HG03064 (cell line): ENCODE measurements around the gene SETDB2.

ENCODE experiments used
- ATAC-seq: cut with Tn5 transposase; IDR thresholded peaks from one replicate; pipeline ENCODE4 v1.9.1; 2021; ENCODE audit warnings: low read depth; ENCODE audit not compliant: unreplicated experiment

Gene SETDB2

GRCh38 chr13:49428041-49428763, 15.9 kb upstream of the SETDB2 start:
- ATAC-seq: no peak

DNA sequence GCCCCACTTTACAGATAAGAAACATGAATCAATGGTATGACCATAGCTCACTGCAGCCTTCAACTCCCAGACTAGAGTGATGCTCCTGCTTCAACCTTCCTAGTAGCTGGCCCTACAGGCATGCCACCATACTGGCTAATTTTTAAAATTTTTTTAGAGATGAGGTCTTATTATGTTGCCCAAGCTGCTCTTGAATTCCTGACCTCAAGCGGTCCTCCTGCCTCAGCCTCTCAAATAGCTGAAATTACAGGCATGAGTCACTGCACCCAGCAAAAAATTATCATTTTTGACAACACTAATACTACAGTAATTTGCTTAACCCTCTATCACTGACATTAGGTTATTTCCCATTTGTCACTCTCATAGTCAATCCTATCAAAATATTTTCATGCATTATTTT, 15.0 kb upstream of the SETDB2 start:
- no peak for ATAC-seq

DNA sequence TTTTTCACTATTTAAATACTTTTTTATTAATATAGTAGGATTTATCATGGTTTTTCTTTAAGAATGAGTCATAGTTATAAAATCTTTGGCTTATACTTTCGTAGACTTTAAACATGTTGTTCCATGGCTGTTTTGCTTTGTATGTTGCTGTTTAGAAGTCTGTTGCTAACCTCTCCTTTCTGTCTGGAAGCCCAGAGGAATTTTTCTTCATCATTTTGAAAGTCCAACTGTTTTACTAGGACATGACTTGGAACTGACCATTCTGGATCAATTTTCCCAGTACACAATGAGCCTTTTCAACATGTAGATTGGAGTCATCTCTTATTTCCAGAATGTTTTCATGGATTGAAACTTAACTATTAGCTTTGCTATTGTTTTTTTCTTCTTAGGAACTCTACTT, 8.1 kb upstream of the SETDB2 start:
- ATAC-seq: no peak

DNA sequence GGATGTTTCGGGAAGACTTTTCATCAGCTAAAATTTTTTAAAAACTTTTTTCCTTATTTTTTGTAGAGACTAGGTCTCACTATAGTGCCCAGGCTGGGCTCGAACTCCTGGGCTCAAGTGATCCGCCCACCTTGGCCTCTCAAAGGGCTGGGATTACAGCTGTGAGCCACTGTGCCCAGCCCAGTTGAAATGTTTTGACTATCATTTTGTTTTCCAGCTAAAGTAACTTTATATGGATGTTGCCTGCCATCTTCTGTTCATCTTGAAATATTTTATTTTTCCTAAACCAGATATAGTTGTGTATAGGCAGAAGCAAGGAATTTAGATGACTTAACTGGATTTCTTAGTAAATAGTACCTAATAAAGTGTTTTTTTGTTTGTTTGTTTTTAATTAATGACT, 7.2 kb upstream of the SETDB2 start:
- no peak for ATAC-seq

DNA sequence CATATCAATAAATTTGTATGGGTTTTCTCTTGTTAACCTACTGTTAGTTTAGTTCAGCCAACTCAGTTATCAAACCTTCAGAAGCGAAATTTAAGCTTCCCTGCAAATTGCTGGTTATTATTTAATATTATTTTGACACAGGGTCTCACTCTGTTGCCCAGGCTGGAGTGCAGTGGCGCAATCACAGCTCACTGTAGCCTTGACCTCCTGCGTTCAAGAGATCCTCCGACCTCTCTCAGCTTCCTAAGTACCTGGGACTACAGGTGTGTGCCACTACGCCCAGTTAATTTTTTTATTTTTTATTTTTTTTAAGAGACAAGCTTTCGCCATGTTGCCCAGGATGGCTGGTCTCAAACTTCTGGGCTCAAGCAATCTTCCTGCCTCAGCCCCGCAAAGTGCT, 6.4 kb upstream of the SETDB2 start:
- ATAC-seq: no peak

DNA sequence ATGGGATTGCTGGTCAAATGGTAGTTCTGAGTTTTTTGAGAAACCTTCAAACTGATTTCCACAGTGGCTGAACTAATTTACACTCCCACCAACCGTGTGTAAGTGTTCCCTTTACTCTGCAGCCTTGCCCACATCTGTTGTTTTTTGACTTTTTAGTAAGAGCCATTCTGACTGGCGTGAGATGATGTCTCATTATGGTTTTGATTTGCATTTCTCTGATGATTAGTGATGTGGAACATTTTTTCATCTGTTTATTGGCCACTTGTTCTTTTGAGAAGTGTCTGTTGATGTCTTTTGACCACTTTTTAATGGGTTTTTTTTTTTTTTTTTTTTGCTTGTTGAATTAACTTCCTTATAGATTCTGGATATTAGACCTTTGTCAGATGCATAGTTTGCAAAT, 4.5 kb upstream of the SETDB2 start:
- ATAC-seq: no peak

- no peak for ATAC-seq
Measured at GRCh38 chr13:49441312-49441711, 2.8 kb upstream of the SETDB2 start.

DNA sequence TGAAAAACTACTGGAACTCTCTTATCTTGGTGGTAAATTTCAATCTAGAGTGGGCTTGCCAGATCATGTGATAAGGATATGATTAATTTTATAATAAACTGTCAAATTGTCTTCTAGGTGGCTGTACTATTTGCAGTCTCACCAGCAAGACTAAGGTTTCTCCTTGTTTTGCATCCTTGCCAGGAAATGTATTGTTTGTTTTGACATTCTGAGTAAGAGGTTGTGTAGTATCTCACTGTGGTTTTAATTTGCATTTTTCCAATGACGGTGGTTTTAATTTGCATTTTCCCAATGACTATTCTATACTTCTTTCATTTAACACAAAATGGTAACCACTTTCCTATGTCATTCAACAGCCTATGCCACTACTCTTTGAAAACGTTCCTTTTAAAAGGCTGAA, 2.2 kb upstream of the SETDB2 start:
- no peak for ATAC-seq

- ATAC-seq: no peak
Measured at GRCh38 chr13:49443357-49443703, 744 bp upstream of the SETDB2 start.

GRCh38 chr13:49444524-49445395, 686 bp downstream of the SETDB2 start:
- peak; percentile 5 for ATAC-seq

- no peak for ATAC-seq
Measured at GRCh38 chr13:49446473-49446872, 2.4 kb downstream of the SETDB2 start.

GRCh38 chr13:49448753-49449152, 4.7 kb downstream of the SETDB2 start:
- ATAC-seq: no peak

GRCh38 chr13:49450105-49450819, 6.2 kb downstream of the SETDB2 start:
- ATAC-seq: no peak

GRCh38 chr13:49452725-49453457, 8.8 kb downstream of the SETDB2 start:
- no peak for ATAC-seq

DNA sequence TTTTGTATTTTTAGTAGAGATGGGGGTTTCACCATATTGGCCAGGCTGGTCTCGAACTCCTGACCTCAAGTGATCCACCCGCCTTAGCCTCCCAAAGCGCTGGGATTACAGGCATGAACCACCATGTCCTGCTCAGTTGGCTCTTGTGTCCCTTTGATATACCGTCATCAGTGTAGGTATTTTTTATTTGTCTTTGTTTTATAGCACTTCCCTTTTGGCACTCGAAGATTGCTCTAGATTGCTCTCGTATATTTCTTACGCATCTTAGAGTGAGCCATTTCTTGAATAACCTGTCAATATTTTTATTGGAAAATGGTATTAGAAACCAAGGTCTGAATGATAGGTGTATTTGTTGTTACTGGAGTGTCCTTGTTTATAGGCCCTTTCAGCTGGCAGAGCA, 9.4 kb downstream of the SETDB2 start:
- ATAC-seq: no peak

DNA sequence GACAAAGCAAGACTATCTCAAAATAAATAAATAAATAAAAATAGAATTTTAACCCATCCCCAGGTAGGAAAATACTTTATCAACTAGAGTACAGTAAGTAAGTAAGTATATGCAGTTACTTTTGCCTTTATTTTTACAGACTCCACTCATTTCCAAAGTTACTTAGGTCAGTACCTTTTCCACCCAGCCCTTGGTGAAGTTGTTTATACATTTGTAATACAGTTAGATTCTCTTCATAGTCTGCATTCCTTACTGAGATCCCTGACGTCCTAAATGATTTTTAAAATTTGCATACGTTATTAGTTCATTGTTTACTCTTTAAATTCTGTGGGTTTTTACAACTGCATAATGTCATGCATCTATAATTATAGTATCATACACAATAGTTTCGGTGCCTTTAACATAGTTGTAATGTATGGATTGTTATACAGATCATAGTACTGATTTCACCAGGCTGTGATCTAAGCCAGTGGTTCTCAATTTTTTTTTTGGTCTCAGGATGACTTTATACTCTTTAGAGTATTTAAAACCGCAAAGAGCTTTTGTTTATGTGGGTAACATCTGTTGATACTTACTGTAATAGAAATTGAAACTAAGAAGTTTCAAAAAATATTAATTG, 10.4 kb downstream of the SETDB2 start:
- ATAC-seq: peak; percentile 88

- ATAC-seq: no peak
Measured at GRCh38 chr13:49455007-49455398, 10.9 kb downstream of the SETDB2 start.

DNA sequence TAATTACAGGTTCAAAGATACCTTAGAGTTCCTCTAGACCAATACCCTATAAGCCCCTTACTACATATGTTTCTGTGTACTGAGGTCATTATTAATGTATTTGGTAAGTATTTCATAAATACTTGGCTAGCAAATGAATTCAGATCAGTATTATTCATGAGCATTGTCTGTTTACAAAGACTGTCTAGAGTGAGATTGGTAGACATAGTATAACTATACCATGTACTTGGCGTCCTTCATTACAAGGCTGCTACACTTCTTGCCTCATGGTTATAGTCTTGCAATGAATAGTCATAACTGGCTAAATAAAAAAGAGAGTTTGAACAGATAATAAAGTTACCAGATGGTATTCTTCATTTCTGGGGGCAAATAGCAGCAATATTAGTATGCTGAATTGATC, 12.1 kb downstream of the SETDB2 start:
- no peak for ATAC-seq

DNA sequence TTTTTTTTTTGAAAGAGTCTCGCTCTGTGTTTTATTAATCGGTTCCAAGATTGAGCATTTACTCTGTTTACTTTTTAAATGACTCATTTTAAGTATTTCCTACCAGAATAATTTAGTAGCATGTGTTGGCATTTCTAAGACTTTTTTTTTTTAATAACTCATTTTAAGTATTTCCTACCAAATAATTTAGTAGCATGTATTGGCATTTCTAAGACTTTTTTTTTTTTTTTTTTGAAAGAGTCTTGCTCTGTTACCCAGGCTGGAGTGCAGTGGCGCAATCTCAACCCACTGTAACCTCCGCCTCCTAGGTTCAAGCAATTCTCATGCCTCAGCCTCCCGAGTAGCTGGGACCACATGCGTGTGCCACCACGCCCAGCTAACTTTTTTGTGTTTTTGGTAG, 13.1 kb downstream of the SETDB2 start:
- no peak for ATAC-seq

DNA sequence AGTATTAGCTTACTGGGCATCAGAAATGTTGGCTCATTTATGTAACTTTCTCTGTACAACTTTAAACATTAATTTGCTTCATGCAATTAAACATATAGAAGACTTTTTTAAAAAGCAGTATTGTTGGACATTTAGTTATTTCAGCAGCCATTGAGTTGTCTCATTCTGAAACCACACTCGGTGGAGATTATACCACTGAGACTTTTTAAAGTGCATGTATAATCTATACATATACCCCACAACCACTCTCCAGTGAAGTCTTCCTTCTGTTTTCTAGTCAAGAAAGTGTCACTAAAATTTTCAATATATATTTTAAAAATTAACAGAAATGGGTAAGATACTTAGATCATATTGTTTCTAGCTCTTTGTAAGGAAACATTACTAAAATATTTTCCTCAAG, 15.5 kb downstream of the SETDB2 start:
- ATAC-seq: no peak
